NCI-H2081 (cell line): ENCODE results near the gene TMEM107.
A peak's percentile ranks its signal among the peaks of the same experiment; 100 is the strongest.

Experiments used
- DNase-seq, 2 experiments: peaks; one replicate each; lab custom pipeline; 2025; lab: John Stamatoyannopoulos, UW

Gene TMEM107

DNA sequence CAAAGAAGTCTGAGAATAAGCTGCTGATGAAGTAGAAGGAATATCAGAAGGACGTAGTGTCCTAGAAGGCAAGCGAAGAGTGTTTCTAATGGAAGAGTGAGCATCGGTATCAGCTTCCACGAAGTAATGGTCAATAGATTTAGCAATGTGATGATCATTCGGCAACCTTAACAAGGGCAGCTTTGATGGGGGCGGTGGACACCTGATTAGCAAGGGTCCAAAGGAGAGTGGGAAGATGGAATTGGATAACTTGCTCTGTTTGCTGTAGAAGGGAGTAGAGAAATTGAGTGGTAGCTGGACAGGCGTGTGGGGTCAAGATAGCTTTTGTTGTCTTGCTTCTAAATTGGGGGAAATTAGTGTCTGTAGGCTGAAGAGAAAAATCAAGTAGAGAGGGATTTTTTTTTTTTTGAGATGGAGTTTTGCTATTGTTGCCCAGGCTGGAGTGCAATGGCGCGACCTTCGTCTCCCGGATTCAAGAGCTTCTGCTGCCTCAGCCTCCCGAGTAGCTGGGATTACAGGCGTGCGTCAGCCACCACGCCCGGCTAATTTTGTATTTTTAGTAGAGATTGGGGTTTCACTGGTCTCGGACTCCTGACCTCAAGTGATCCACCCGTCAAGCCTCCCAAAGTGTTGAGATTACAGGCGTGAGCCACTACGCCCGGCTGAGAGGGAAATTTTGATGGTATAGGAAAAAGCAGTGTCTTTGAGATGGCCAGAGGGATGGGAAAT lies 38.4 kb downstream of the TMEM107 start:
- DNase-seq, result no peak

- DNase-seq, result no peak
These were observed 42.2 kb downstream of the TMEM107 start for GRCh38 chr17:8133941-8134340.

DNA sequence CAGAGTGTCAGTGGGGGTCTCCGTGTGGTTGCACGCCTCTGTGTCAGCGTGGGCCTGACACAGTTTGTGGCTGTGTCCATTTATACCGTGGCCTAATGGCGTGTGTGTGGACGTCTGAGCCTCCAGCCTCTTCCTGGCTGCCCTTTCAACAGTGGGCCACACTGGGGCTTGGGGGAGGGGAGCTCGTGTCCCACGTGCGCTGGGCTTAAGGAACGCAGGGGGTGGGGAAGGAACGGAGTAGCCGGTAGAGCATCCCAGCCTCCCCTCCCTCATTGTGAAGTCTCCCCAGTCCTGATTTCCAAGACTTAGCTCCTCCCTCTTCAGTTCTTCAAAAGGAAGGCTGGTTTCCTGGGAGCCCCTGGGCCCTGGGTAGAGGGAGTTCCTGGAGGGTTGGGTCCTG lies 42.8 kb downstream of the TMEM107 start:
- no peak for DNase-seq

DNA sequence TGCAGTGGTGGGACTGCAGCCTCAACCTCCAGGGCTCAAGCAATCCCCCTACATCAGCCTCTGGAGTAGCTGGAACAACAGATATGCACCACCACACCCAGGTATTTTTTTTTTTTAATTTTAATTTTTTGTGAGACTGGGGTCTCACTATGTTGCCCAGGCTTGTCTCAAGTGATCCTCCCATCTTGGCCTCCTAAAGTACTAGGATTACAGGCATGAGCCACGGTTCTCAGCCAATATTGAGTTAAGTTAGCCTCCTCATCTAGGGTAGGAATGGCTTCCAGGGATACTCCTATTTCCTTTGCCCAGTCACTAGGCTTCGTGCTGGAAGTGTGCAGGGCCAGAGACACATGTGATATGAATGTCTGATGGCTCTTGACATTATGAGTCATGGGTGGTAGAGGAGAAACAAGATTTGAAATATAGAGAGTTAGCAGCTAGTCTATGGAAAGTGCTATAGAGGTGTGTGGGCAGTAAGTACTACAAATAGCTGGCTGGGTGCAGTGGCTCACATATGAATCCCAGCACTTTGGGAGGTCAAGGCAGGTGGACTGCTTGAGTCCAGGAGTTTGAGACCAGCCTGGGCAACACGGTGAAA lies 44.2 kb downstream of the TMEM107 start:
- no peak for DNase-seq

DNA sequence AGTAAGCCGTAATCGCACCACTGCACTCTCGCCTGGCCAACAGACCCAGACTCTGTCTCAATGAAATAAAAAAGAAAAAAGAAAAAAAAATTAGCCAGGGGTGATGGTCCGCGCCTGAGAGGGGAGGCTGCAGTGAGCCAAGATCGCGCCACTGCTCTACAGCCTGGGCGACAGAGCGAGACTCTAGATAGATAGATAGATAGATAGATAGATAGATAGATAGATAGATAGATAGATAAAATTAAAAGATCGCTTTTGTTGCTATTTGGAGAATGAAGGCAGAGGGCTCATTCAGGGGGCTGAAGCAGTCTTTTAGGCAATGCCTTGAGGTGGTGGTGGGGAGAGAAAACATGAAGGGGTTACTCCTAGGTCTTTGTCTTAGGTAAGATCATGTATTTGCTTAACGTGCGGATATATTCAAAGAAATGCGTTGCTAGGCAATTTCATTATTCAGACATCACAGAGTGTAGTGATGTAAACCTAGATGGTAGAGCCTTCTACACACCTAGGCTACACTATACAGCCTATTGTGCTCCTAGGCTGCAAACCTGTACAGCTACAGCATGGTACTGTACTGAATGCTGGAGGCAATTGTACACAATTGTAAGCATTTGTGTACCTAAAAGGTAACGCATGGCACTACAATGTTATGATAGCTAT lies 47.9 kb downstream of the TMEM107 start:
- no peak for DNase-seq

DNA sequence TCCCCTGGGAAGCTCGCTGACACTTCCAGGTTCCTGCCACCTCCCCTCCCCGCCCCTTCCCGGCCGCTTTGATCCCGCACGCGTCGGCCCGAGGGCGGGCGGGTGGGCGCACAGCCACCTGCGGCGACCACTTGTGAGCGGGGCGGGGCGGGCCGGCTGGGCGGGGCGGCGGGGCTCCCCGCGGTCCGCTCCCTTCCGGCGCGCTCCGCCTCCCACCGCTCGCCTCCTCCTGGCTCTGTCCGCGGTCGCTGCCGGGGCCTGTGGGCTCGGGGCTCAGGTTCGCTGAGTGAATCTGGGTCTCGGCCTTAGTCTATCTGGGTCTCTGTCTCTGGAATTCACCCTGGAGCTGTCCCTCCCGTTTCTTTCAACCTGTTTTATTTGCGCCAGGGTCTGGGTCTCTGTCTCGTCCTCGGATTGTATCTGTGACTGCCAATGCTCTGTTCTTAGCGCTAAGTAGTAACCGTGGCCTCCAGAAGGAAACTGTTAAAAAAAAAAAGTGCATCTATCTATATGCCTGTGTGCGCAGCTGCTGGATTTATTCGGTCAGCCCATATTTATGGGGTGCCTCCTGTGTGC lies 49.6 kb downstream of the TMEM107 start:
- DNase-seq, result peak; percentile 13 to 23

DNA sequence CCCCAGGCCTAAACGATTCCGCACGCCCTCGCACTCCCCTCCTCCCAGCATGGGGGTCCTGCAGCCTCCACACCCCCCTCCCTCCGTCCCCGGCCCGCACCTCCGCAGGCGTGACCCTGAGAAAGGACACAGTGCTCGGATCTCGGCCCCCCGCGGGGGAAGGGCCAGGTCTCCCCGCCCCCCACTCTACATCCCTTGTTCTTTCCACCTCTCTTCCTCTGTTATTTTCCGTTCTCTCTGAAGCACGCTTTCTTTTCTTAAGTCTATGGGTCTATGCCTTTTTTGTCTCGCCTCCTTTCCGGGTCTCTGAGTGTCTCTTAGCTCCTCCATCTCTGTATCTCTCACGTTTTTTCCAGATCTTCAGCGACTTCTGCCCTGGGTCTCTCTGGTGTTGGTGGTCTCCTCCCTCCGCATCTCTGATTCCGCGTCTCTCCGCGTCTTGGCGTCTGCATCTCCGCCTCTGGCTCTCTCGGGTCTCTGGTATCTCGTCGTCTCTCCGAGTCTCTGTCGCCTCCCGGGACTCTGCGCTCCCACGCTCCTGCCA lies 50.2 kb downstream of the TMEM107 start:
- DNase-seq, result peak in 1 of 2 experiments; percentile 18

- DNase-seq, result peak; percentile 50 to 56
These were observed 50.8 kb downstream of the TMEM107 start for GRCh38 chr17:8125154-8125946.

DNA sequence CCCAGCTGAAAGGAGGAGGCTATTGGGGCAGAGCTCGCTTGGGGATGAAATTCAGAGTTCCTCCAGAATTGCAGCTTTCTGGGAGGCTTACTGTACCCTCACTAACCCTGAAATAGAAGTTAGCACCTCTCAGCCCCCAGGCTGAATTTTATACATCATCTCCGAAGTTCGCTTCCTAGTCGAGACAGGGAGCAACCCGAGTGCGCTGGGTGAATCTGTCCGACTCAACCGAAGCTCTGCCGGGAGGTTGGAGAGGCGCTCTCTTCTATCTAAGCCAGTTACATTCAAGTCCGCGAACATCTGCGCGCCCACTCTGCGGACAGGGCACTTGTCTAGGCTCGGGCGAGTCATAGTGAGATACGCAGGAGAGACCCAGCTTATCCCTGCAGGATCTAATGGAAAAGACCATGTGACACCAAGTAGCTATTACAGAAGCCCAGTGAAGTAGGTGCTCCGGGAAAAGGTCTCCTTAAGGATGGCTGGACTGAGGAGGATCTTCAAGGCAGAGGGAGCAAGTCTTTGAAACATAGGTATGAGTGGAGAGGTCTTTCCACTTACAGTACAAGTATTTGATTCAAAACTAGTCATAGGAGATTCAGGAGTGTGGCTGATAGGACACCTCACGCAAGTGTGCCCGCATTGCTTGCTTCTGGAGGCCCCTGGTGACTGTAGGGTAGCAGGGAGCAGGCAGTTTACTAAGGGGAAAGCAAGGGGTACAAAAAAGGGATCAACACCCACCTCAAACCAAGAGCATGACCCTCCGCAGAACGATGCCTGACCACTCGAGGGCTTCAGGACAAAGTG lies 51.6 kb downstream of the TMEM107 start:
- no peak for DNase-seq

DNA sequence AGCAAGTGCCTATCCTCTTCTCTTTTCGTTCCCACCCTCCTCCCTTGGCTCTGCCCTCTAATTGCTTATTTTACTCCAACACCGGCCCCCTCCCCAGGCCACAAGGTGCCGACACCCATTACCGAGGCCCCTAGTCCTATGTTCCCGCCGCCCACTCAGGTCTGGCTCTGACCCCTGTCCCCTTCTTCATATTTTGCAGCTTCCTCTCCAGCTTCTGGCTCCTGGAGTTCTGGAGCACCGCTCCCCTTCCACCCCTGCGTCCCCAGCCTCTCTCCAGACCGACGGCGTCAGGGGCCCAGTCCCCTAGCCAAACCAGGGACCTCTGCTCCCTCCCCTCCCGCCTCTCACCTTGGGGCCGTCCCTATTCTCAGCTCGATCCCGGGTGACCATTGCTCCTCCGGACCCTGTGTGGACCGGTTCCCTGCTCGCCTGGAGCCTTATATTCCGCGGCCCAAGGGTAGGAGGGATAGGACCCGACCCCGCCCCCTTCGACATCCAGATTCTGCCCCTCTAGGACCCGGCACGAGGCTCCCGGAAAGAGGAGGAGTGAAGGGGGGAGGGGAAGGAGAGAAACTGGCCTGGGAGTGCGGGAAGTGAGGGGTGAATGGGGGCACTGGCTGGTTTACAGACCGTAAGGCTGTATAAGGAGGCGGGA lies 52.4 kb downstream of the TMEM107 start, which contains the start of gene HES7:
TSS of gene HES7 (minus strand) at position 412 of the 655 bp plus-strand sequence. CDS start at position 390, 22 bp downstream.
- no peak for DNase-seq

DNA sequence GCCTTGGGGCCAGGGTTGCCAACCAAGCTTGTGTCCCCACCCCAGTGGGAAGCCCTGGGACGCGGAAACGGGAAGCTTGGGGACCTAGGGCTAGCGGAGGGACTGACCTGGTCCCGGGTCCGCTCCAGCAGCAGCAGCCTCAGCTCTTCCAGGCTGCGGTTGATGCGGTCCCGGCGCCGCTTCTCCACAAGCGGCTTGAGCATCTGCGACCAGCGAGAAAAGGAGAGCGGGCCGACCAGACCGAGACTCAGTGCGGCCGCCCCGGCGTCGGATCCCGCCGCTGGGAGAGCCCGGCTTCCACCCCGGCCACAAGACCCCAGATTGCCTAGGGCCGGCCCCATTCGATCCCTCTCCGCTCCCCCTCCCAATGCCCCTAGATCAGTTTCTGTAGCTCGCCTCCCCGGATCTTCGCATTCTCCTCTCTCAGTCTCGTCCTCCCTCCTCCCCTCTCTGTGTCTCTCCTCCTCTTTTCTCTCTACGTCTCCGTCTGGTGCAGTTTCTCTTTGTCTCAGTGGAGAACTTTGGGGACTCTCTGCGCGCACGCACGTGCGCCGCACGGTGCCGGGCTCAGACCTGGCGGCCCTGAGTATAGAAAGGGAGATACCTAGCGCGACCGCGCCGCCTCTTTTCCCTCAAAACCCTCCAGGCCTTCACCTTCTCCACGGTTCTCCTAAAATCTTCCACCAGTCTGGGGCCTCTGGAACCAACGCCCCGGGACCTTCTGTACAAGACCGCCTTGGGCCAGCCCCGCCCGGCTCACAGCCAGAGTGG lies 53.1 kb downstream of the TMEM107 start:
- DNase-seq, result no peak
